Measurements from ENCODE around the gene PAX4. TPM values are rescaled to one million over a fixed set of nuclear protein-coding genes. Genes with fewer than 3 reads are reported as not detected.

PAX4 gene
- total RNA-seq, 6 donors from 2014 or later, result not detected

- Histone ChIP-seq H3K4me3 (no peak overlapping the region), H3K36me3 (no peaks in the 10 kb centered on the region), H3K4me1 (peaks cover 0 to 10% (median 6%) of the 10 kb centered on the region in 4 donors), H3K27me3 (no peaks in the 10 kb centered on the region), H3K9me3 (no peaks in the 10 kb centered on the region), H3K27ac (no peak overlapping the region)
- DNase-seq (no peak), ATAC-seq (ENCODE audit: low FRiP score in 2 of 2) (no peak)
- TF ChIP-seq POLR2AphosphoS5 (IDR thresholded peaks at IDR 0.05) (no peak), POLR2A (IDR thresholded peaks at IDR 0.05) (no peak), EP300 (IDR thresholded peaks at IDR 0.05) (no peak)
- 93 to 98% methylated on average over 8 of the region's 8 CpGs for WGBS, 2 donors
Observed at GRCh38 chr7:127647636-127648035, 29.7 kb upstream of the PAX4 start.

GRCh38 chr7:127644484-127644883 lies 26.5 kb upstream of the PAX4 start:
- H3K27ac ChIP-seq, result no peak overlapping the region
- H3K9me3 ChIP-seq, result no peaks in the 10 kb centered on the region
- no peaks in the 10 kb centered on the region for H3K27me3 ChIP-seq
- WGBS, 2 donors, result 58 to 66% methylated on average over 2 of the region's 2 CpGs
- H3K4me1 ChIP-seq, result no peaks in the 10 kb centered on the region
- DNase-seq, result no peak
- H3K36me3 ChIP-seq, result no peaks in the 10 kb centered on the region
- no peak for ATAC-seq (ENCODE audit: low FRiP score in 2 of 2)
- no peak for TF ChIP-seq POLR2AphosphoS5 (IDR thresholded peaks at IDR 0.05)
- no peak overlapping the region for H3K4me3 ChIP-seq

- DNase-seq, result no peak
- Histone ChIP-seq H3K4me3 (no peak overlapping the region), H3K27me3 (no peaks in the 10 kb centered on the region), H3K9me3 (no peaks in the 10 kb centered on the region), H3K27ac (no peak overlapping the region), H3K36me3 (no peaks in the 10 kb centered on the region), H3K4me1 (no peaks in the 10 kb centered on the region)
- ATAC-seq (ENCODE audit: low FRiP score in 2 of 2), result no peak
- TF ChIP-seq EP300 (IDR thresholded peaks at IDR 0.05), result no peak
- no peak for TF ChIP-seq CTCF (IDR thresholded peaks at IDR 0.05)
- no peak for TF ChIP-seq POLR2AphosphoS5 (IDR thresholded peaks at IDR 0.05)
- TF ChIP-seq POLR2A (IDR thresholded peaks at IDR 0.05), result no peak
Observed at GRCh38 chr7:127638197-127638596, 20.3 kb upstream of the PAX4 start.

- 67 to 69% methylated on average over 3 of the region's 3 CpGs for WGBS, 2 donors
- TF ChIP-seq EP300 (IDR thresholded peaks at IDR 0.05) (no peak), POLR2A (IDR thresholded peaks at IDR 0.05) (no peak), POLR2AphosphoS5 (IDR thresholded peaks at IDR 0.05) (no peak), CTCF (IDR thresholded peaks at IDR 0.05) (no peak)
- ATAC-seq (ENCODE audit: low FRiP score in 2 of 2), result no peak
Observed at GRCh38 chr7:127635659-127636285, 17.8 kb upstream of the PAX4 start.

GRCh38 chr7:127632276-127632910 lies 14.5 kb upstream of the PAX4 start:
- TF ChIP-seq CTCF (IDR thresholded peaks at IDR 0.05) (no peak), POLR2A (IDR thresholded peaks at IDR 0.05) (no peak), POLR2AphosphoS5 (IDR thresholded peaks at IDR 0.05) (no peak), EP300 (IDR thresholded peaks at IDR 0.05) (no peak)
- WGBS, 2 donors, result 67 to 91% methylated on average over 7 of the region's 7 CpGs
- no peaks in the 10 kb centered on the region for H3K9me3 ChIP-seq
- no peak overlapping the region for H3K4me3 ChIP-seq
- peaks cover 0 to 3% (median 0%) of the 10 kb centered on the region in 4 donors for H3K4me1 ChIP-seq
- ATAC-seq (ENCODE audit: low FRiP score in 2 of 2), result no peak
- DNase-seq, result no peak
- H3K27me3 ChIP-seq, result no peaks in the 10 kb centered on the region
- no peaks in the 10 kb centered on the region for H3K36me3 ChIP-seq
- H3K27ac ChIP-seq, result no peak overlapping the region

More at GRCh38 chr7:127635659-127636285, 17.8 kb upstream of the PAX4 start:
- Histone ChIP-seq H3K27ac (no peak overlapping the region), H3K4me1 (no peaks in the 10 kb centered on the region), H3K9me3 (no peaks in the 10 kb centered on the region), H3K36me3 (no peaks in the 10 kb centered on the region), H3K4me3 (no peak overlapping the region), H3K27me3 (no peaks in the 10 kb centered on the region)
- DNase-seq, result no peak
